GM18867 (cell line): ENCODE results near the gene SLC23A2.
"Not testable (repeated sequence)": the region's sequence is repeated elsewhere in the genome, so short reads cannot be mapped to it uniquely, and the experiment has no call there.

Experiments
- ATAC-seq: cut with Tn5 transposase; IDR thresholded peaks from one replicate; pipeline ENCODE4 v1.9.1; 2021; ENCODE audit warnings: mild to moderate bottlenecking, moderate library complexity; ENCODE audit not compliant: unreplicated experiment

The SLC23A2 gene

DNA sequence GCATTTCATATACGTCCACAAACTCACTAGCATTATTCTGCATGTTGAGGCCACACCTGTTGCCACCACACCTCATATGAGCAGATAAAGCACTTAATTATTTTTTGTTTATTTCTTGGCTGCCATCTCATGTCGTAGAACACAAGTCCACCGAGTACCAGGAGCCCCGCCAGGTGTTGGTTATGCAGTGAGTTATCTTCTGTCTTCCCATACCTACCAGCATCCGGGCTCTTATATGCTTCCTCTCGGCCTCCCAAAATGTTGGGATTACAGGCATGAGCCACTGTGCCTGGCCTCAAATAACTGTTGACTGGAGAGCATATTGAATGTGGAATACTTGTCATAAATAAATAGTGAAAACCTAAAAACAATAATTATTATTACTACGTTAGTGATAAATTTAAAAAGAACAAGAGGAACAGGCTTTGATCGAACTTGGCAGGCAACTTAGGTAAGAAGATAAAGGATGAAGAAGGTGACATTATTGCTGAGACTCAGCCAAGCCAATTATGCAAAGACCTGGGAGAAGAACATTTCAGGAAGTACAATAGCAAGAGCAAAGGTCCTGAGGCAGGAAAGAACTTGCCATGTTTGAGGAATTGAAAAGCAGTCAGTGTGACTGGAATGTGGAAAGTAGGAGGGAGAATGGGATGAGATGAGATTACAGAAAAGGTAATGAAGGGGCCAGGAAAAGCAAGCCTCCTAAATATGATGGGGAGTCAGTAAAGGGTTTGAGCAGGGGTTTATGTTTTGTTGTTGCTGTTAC, 12.6 kb upstream of the SLC23A2 start:
- no peak for ATAC-seq

DNA sequence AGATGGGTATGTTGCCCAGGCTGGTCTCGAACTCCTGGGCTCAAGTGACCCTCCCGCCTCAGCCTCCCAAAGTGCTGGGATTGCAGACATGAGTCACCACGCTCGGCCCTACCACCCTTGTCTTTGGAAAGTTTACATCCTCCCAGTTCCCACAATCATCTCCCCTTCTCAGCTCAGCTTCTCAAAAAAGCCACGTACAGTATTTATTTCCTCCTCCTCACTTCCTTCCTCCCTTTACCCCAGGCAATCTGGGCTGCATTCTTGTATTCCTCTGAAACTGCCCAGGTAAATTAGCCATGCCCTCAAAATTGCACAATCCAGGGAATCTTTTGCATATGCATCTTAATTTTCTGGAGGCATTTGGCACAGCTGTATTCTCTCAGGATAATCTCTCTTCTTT, 7.4 kb upstream of the SLC23A2 start:
- ATAC-seq = no peak

DNA sequence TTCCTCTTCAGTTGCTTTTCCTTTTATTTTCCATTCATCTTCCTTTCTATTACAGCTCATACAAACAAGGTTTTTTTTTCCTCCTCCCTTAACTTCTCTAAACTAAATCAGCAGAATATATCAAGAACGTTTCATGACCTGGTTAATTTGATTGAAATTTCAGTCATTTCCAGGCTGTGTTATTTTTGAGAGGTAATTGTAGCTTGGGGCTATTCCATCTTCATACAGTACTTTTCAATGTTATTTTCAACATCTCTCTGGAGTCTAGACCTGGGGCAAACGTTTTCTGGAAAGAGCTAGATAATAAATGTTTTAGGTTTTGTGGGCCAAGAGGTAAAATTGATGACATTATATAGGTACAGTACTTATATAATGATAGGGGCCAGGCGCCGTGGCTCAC, 4.0 kb upstream of the SLC23A2 start:
- no peak for ATAC-seq

DNA sequence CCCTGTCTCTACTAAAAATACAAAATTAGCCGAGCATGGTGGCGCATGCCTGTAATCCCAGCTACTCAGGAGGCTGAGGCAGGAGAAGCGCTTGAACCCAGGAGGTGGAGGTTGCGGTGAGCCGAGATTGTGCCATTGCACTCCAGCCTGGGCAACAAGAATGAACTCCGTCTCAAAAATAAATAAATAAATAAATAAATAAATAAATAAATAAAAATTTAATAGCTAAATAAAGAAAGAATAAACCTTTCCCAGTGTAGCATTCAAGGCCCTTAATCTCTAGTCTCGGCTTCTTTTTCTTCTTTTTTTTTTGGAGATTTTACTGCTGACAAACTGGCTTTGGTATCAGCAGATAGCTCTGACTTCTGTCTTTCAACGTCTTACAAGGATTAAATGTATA, 3.5 kb upstream of the SLC23A2 start:
- ATAC-seq = not testable (repeated sequence)

DNA sequence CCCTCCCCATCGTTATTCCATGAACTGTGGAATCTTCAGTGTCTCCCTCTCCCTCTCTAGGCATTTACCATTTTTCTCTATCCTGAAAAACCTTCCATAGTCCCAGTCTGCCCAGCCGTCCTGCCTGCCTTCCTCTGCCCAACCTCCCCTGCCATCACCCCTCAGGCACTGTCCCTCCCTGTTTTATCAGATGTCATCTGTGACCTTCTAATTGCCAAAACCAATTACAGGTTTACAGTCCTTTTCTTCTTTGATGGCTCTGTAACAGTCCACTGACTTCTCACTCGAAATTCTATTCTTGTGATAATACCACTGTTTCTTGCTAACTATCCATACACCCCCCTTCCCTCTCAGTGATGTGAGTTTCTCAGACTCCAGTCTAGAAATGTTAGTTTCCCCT, 2.3 kb upstream of the SLC23A2 start:
- no peak for ATAC-seq

DNA sequence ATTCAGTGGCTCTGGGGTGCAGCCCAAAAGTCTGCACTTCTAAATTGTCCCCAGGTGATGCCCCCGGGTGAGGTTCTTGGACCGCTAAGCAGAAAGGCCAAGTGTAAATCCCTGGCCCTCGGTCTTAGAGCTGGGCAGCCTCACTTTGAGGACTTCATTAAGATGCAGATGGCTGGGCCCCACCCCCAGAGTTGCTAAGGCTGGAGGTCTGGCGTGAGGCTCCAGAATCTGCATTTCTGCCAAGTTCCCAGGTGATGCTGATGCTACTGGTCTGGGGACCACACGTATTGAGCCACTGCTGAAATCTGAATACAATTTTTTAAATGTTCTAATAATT, 735 bp upstream of the SLC23A2 start:
- ATAC-seq = no peak

DNA sequence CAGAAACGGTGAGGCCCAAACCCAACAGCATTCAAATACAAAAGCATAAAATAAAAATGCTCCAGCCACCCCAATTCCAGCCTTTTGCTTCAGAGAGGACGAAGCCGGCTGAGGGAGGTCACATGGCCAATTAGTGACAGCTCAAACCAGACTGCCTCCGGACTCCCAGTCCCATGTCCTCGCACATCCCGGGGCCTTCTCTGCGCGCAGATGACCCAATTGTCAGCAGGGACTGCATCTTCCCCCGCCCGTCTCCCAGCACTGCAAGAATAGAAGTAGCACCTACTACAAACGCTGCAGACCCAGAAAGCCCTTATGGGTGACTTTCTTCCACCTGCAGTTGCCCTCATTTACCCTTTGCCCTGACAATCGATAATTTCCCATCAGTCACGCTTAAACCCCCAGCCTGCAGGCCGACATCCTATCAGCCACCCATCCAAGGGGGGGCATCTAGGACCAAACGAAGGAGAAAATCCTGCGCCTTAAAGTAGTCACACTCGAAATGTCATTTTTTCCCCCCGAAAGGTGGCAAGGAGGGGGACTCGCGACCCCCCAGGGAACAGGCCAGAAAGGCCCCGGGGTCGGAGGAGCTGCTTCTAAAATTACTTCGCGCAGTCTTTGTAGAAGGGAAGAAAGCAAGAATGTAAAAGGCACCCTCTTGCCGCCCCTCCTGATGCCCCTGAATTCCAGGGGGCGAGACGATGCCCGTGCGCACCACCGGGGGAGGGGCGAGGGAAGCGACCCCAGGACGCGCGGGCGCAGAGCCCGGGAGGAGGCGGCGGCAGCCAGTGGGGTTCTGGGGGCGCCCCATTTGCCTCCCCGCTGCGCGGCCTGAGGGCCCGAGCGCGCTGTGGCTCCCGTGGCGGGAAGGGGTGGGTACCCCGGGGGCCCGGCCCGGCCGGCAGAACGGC, 792 bp downstream of the SLC23A2 start:
- ATAC-seq = no peak

DNA sequence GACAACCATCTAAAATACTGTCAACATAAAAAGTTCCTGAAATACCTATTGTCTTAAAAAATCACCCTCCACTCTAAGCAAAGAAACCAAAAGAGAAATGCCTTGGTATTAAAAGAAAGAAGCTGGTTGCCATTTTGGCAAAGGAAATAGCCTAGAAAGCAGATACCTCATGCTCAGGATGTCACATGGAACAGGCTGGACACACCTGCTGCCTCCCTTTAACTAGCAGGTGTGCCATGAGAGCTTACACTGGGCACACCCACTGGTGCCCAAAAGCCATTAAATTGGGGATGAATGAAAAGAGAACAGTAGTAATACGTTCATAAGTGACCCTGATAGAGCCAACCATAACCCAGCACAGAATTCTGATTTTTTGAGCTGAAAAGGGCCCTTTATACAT, 1.5 kb downstream of the SLC23A2 start:
- no peak for ATAC-seq

DNA sequence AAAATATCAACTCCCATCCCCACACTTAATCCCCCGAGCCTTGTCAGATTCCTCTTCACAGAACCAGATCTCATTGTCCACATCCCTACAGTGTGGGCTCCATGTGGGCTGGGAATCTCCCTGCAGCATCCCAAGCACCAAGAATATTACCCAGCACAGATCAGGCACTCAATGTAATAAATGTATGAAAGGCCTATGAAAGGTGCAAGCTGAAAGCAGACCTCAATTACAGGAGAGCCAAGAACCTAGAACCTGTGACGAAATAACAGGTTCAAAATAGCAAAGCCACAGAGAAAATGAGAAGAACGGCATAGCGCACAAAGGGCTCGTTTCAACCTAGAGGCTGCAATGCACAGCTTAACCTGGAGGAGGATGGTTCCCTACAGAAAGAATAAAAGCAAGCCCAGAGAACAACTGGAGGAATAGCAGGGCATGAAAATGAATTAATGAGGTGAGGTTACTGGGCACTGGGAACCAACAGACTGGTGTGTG, 3.1 kb downstream of the SLC23A2 start:
- no peak for ATAC-seq

DNA sequence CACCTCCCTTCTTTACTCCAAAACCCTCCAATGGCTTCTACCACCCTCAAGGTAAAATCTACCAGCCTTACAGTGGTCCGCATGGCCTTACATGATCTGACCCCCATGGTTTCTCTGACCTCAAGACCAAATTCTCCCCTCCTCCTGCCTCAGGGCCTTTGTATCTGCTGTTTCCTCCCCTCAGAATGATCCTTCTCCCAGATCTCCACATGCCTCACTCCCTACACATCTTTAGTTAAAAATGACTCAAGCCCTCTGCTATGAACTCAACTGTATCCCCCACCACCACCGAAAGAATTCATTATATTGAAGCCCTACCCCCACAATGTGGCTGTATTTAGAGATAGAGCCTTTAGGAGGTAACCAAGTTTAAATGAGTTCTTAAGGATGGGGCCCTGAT, 4.1 kb downstream of the SLC23A2 start:
- ATAC-seq = no peak

DNA sequence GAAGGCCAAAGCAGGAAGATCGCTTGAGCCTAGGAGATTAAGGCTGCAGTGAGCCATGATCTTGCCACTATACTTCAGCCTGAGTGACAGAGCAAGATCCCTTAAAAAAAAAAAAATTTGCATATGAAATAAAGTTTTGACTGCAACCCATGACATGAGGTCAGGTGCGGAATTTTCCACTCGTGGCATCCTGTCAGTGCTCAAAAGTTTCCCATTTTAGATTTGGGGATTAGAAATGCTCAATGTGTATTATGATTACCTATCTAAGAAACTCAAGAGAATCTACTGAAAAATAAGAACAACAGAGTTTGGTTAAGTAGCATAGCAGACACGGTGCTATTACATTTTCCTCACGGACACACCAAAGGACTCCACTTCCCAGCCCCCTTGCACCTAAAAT, 11.7 kb downstream of the SLC23A2 start:
- no peak for ATAC-seq

DNA sequence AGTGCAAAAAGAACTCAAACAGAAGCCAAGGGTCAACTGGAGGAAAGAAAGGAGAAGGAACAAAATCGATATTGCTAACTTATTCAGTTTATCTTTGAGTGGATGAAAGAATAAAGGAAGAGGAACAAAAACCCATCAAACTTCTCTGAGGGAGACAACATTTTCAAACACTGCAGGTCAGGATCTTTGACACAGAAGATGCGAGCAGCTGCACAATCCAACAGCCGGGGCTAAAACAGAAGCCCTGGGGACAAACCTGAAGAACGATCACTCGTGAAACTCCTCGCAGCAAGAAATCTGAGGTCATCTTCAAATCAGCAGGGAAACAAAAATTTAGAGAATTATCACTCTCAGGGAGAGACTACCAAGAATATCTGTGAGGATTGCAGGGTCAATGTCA, 14.2 kb downstream of the SLC23A2 start:
- ATAC-seq = no peak

DNA sequence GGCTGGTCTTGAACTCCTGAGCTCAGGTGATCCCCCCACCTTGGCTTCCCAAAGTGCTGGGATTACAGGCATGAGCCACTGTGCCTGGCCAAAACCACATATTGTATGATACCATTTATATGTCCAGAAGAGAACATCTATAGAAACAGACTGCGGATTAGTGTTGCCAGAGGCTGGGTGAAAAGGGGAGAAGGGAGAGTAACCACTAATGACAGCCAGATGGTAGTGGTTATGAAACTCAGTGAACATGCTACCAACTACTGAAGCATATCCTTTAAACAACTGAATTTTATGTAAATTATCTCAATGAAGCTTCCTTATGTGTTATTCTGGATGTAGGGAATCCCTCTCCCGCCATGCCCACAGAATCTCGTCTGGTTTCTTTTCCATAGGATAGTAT, 15.7 kb downstream of the SLC23A2 start:
- no peak for ATAC-seq

DNA sequence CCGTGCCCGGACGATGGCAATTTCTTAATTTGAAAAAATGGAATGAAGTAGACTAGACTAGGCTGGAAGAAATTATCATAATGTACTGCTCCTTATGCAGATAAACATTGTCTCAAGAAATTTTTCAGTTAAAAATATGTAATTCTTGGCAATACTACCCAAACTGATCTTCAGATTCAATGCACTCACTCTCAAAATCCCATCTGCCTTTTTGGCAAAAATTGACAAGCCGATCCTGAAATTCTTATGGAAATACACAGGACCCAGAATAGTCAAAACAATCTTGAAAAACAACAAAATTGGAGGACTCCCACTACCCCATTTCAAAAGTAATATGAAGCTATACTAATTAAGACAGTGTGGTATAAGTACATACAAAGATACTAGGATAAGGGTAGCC, 19.0 kb downstream of the SLC23A2 start:
- no peak for ATAC-seq

DNA sequence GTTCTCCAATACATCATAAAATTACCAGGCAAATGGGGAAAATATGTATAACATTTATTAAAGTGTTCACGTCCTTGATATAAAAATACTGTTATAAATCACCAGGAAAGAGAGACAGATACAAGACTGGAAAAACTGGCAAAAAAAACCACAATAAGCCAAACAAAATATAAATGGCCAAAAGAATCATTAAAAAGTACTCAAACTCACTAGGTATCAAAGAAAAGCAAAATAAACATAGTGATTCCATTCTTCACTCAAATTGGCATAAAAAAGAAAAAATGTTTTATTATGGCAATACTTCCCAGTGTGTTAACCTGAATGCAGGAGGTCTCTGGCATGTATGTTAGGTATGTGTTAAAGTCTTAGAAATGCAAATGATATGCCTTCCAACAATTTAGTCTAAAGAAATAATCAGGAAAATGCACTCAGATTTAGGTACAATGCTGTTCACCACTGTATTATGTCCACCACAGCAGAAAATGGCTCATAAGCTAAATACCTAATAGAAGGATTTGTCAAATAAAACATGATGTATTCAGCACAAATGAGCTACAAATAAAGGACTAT, 21.4 kb downstream of the SLC23A2 start:
- no peak for ATAC-seq

DNA sequence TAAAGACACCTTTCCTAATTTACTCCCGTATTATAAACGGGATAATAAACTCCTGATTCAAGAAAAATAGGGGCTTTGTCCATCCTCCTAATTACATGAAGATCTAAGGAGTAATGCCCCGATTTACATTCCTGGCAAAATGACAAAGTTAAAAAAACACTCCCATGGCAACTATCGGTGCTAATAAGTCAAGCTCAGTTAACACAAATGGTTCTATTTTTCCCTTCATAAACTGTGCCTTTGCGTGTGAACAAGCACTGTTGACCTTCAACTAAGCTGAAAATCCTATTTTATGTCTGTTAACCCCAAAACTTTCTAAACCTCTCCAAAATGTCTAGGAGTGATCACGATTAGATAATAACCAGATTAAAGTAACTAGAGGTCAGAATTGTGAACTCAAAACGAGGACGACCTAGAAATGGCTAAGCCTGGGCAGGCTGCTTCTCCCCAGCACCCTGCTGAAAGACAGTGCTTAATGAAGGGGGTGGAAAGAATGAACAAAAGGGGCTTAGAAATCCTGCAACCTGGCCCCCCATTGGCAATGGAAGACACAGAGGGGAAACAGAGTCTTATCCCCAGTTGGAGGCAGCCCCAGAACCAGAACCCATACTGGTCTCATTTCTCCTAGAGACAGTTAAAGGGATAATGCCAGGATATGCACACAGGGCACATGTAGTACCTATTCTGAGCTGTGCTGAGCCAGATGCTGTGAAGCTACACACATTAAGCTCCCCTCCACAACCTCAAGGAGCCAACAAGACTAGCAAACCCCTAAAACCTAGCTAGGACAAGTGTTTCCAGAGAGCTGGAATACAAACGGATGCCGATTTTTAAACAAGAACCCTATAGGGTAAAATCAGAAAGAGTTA, 23.0 kb downstream of the SLC23A2 start:
- no peak for ATAC-seq

DNA sequence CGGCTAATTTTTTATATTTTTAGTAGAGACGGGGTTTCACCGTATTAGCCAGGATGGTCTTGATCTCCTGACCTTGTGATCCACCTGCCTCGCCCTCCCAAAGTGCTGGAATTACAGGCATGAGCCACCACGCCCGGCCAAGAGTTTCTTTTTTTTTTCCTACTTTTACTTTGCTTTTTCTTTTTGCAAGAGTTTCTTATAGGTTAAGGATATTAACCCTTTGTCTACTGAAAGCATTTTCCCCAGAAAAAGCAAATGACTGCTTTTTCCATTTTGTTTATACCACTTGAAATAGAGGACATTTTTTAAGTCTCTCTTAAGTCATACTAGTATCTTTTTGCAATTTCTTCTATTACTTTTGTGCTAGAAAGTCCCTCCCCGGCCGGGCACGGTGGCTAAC, 25.3 kb downstream of the SLC23A2 start:
- not testable (repeated sequence) for ATAC-seq

DNA sequence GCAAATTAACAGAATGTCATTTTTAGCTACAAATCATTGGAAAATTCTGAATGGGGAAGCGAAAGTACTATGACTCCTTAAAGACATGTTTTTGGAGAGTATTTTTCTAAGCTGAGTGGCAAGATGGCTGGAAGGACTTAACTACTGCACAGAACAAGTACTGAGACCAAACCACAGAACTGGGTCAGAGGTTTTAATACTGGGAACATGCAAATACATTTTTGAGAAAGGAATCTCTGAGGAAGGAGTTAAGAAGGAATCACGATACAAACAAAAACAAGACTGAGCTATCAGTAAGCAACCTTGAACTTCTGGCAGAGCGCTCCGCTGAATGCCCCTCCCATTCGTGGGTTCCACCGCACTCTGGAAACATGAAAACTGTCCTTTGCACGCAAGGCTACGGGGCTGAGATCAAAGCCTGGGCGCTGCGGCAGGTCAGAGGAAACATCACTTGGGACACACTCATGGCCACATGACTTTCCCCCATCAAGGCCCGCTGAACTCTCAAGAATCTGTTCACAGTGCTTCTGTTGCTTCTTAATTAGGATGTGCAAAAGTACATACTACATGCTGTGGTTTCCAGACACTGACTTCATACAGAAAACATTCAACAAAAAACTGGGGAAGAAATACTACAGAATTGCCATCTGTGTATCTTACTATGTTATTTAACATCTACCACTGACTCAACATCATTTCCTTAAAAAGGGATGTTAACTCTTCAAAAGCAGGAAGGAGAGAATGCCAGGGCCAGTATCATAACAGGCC, 27.8 kb downstream of the SLC23A2 start:
- peak; percentile 82 for ATAC-seq

DNA sequence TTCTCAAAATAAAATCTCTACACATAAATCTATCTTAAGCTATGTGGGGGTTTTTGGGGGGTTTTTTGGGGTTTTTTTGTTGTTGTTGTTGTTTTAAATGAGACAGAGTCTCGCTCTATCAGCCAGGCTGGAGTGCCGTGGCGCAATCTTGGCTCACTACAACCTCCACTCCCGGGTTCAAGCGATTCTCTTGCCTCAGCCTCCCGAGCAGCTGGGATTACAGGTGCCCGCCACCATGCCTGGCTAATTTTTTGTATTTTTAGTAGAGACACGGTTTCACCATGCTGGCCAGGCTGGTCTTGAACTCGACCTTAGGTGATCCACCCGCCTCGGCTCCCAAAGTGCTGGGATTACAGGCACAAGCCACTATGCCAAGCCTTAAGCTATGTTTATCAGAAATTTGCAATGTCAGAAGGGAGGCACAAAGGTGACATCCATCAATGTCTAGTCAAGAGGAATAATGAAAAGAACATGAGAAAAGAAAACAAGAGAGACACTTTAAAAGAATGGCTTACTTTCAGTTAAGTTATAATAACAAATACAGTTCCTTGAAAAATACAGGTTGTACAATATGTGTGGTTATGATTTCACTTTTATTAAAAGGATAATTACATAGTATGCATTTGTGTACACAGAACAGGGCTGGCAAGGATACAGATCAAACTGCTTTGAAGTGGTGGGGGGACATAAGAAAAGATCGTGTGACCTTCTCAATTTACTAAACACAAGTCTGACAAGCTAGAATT, 28.6 kb downstream of the SLC23A2 start:
- ATAC-seq = no peak
